Activated CD8-positive, alpha-beta T cell treated with anti-CD3 and anti-CD28 coated beads for 36 hours (primary cell): ENCODE results near the gene B3GALT6. TPM values are rescaled to one million over a fixed set of nuclear protein-coding genes. Genes with fewer than 3 reads are reported as not detected.

ENCODE experiments used
- ATAC-seq: fragments of 200-7000 bp; cut with Tn5 transposase; one replicate; pipeline ENCODE4 v1.10.0; 2021; ENCODE audit warnings: mild to moderate bottlenecking, moderate library complexity
- CTCF ChIA-PET: fragments of 350-600 bp; sonication (Branson Sonifier 250); formaldehyde crosslinking; loops from one replicate; lab custom pipeline; 2021; ENCODE audit warnings: antibody characterized with exemption; lab: Charles Lee
- POLR2A ChIA-PET: fragments of 350-600 bp; sonication (Branson Sonifier 250); formaldehyde crosslinking; loops from one replicate; lab custom pipeline; 2021; ENCODE audit warnings: antibody characterized with exemption; lab: Charles Lee
- DNase-seq: peaks from one replicate; pipeline ENCODE4 v3.0.0-alpha.2; 2020
- H3K27ac Mint-ChIP-seq: one replicate; pipeline ENCODE4 v1.8.0; 2021; ENCODE audit warnings: mild to moderate bottlenecking, mixed read lengths
- H3K27me3 Mint-ChIP-seq: one replicate; pipeline ENCODE4 v1.8.0; 2021; ENCODE audit warnings: mixed read lengths
- H3K36me3 Mint-ChIP-seq: one replicate; pipeline ENCODE4 v1.8.0; 2021; ENCODE audit warnings: low read depth, mixed read lengths
- H3K4me1 Mint-ChIP-seq: one replicate; pipeline ENCODE4 v1.8.0; 2021; ENCODE audit warnings: low read depth, mixed read lengths
- H3K4me3 Mint-ChIP-seq: one replicate; pipeline ENCODE4 v1.8.0; 2021; ENCODE audit warnings: mild to moderate bottlenecking, moderate library complexity, mixed read lengths
- H3K9me3 Mint-ChIP-seq: one replicate; pipeline ENCODE4 v1.8.0; 2021; ENCODE audit warnings: mixed read lengths
- CTCF ChIP-seq: fragments of 200-600 bp; IDR thresholded peaks from one replicate; pipeline ENCODE4 v1.8.0; 2022; ENCODE audit warnings: antibody characterized with exemption, mild to moderate bottlenecking
- intact Hi-C: fragments of 100-400 bp; cut with micrococcal nuclease; formaldehyde crosslinking; loops from one replicate; pipeline ENCODE4 v1.10.0; 2022
- total RNA-seq, 2 experiments: library from RNA; stranded (reverse); gene quantifications; one replicate each; pipeline ENCODE4 v1.2.3, GENCODE V29; 2021

B3GALT6 gene
- total RNA-seq, 2 experiments from 2014 or later = 13.1 to 14.3 TPM

- CTCF ChIA-PET = interaction anchor here (0.9 kb wide), 1 partner anchor 106 kb away, joined by 3 read pairs; no protein-coding TSS in a partner anchor
- DNase-seq (no peak), ATAC-seq (no peak)
- intact Hi-C loops = no loop called here
- H3K9me3 Mint-ChIP-seq = no peaks in the 10 kb centered on the region
- H3K36me3 Mint-ChIP-seq = peaks cover 42% of the 10 kb centered on the region
- TF ChIP-seq CTCF = no peak
- H3K27ac Mint-ChIP-seq = no peak overlapping the region
- no peaks in the 10 kb centered on the region for H3K27me3 Mint-ChIP-seq
- no peak overlapping the region for H3K4me3 Mint-ChIP-seq
- peaks cover 23% of the 10 kb centered on the region for H3K4me1 Mint-ChIP-seq
- POLR2A ChIA-PET = interaction anchor here (1.0 to 7.9 kb wide), 2 partner anchors 11 to 20 kb away, joined by 3 to 64 read pairs; partner anchors contain the start of genes C1QTNF12 and TNFRSF4
Measured at GRCh38 chr1:1226566-1227362, 5.3 kb upstream of the B3GALT6 start.

- H3K4me3 Mint-ChIP-seq = no peak overlapping the region
- intact Hi-C loops = no loop called here
- no peaks in the 10 kb centered on the region for H3K9me3 Mint-ChIP-seq
- no peaks in the 10 kb centered on the region for H3K27me3 Mint-ChIP-seq
- no peak for DNase-seq
- H3K4me1 Mint-ChIP-seq = peaks cover 23% of the 10 kb centered on the region
- H3K36me3 Mint-ChIP-seq = peaks cover 40% of the 10 kb centered on the region
- CTCF ChIA-PET = no interaction called here
- ATAC-seq = no peak
- POLR2A ChIA-PET = interaction anchor here (1.0 to 7.9 kb wide), 3 partner anchors 12 to 23 kb away, joined by 3 to 64 read pairs (median 3); partner anchors contain the start of genes C1QTNF12 and TNFRSF4
- no peak for TF ChIP-seq CTCF
- H3K27ac Mint-ChIP-seq = no peak overlapping the region
Measured at GRCh38 chr1:1227386-1227785, 4.7 kb upstream of the B3GALT6 start.

DNA sequence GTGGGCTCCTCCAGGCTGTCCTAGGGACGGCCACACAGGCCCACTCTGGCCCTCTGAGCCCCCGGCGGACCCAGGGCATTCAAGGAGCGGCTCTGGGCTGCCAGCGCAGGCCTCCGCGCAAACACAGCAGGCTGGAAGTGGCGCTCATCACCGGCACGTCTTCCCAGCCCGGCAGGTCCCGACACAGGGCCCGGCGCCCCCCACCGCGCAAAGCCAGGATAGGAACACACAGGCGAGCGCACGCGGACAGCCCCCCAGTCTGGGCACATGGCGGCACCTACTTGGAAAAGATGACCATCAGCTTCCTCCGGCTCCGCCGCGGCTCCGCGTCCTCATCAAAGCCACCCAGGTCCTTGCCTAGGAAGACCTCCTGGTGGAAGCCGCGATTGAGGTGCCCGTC is 3.9 kb upstream of the B3GALT6 start:
- ChIA-PET POLR2A (interaction anchor here (1.4 to 7.9 kb wide), 2 partner anchors 13 to 23 kb away, joined by 3 to 64 read pairs; partner anchors contain the start of gene TNFRSF4), CTCF (interaction anchor here (2.7 kb wide), 1 partner anchor 106 kb away, joined by 9 read pairs; no protein-coding TSS in a partner anchor)
- no peak overlapping the region for H3K27ac Mint-ChIP-seq
- intact Hi-C loops = no loop called here
- peaks cover 33% of the 10 kb centered on the region for H3K36me3 Mint-ChIP-seq
- TF ChIP-seq CTCF = no peak
- no peak for DNase-seq
- ATAC-seq = no peak
- H3K9me3 Mint-ChIP-seq = no peaks in the 10 kb centered on the region
- H3K27me3 Mint-ChIP-seq = no peaks in the 10 kb centered on the region
- H3K4me1 Mint-ChIP-seq = peaks cover 23% of the 10 kb centered on the region
- H3K4me3 Mint-ChIP-seq = no peak overlapping the region

GRCh38 chr1:1228596-1229321 is 3.3 kb upstream of the B3GALT6 start:
- Mint-ChIP-seq H3K27ac (no peak overlapping the region), H3K27me3 (no peaks in the 10 kb centered on the region), H3K4me1 (peaks cover 28% of the 10 kb centered on the region), H3K9me3 (no peaks in the 10 kb centered on the region), H3K36me3 (peaks cover 36% of the 10 kb centered on the region), H3K4me3 (no peak overlapping the region)
- ChIA-PET CTCF (interaction anchor here (1.0 to 2.7 kb wide), 3 partner anchors 107 to 210 kb away, joined by 3 to 9 read pairs (median 3); no protein-coding TSS in a partner anchor), POLR2A (interaction anchor here (1.4 to 7.9 kb wide), 3 partner anchors 13 to 107 kb away, joined by 3 to 64 read pairs (median 5); partner anchors contain the start of gene TNFRSF4)
- intact Hi-C loops = no loop called here
- no peak for ATAC-seq
- no peak for DNase-seq
- no peak for TF ChIP-seq CTCF
